Measurements from ENCODE around the gene DSN1. TPM values are rescaled to one million over a fixed set of nuclear protein-coding genes. Genes with fewer than 3 reads are reported as not detected.

Gene DSN1
- total RNA-seq, 1 experiment from 2014 or later: 27.9 TPM

GRCh38 chr20:36773107-36773596 lies 411 bp downstream of the DSN1 start:
- Histone ChIP-seq H3K4me2 (ENCODE audit: low read length) (peak overlapping the region; percentile 89), H3K79me2 (ENCODE audit: insufficient read depth, low read length) (peaks cover 20% of the 10 kb centered on the region), H3K9me2 (ENCODE audit: insufficient read depth) (no peaks in the 10 kb centered on the region), H3K9ac (ENCODE audit: low read length) (peak overlapping the region; percentile 95), H3K36me3 (ENCODE audit: control insufficient read depth in 1 of 2, insufficient read depth in 2 of 2, low read length in 2 of 2) (peaks cover 0 to 12% of the 10 kb centered on the region in 2 experiments; a peak in 2 of 4 replicates), H3K27ac (ENCODE audit: low read depth, low read length) (peak overlapping the region; percentile 86), H3K4me3 (replicated peaks in 1 of 2; ENCODE audit: low read depth in 1 of 2, low read length in 2 of 2) (peak overlapping the region; percentile 66 to 73), H4K20me1 (ENCODE audit: insufficient read depth) (no peaks in the 10 kb centered on the region), H3K27me3 (ENCODE audit: insufficient read depth, low read length) (no peaks in the 10 kb centered on the region), H3K9me3 (ENCODE audit: control insufficient read depth in 1 of 2, insufficient read depth in 1 of 2, low read depth in 1 of 2, low read length in 2 of 2) (no peaks in the 10 kb centered on the region), H3K4me1 (ENCODE audit: control insufficient read depth in 1 of 2, insufficient read depth in 2 of 2, low read length in 2 of 2) (peaks cover 9 to 22% of the 10 kb centered on the region in 2 experiments; a peak in 3 of 4 replicates), H2AFZ (ENCODE audit: low read depth, low read length, poor library complexity, severe bottlenecking) (no peak overlapping the region)
- intact Hi-C loops (cut with micrococcal nuclease): no loop called here
- TSS peak; percentile 66 for BruUV-seq (replicated peaks)
- TF ChIP-seq YY1 (IDR thresholded peaks at IDR 0.05; ENCODE audit: extremely low read depth, insufficient replicate concordance, low read depth, low read length): no peak
- TF ChIP-seq POLR2AphosphoS5 (IDR thresholded peaks at IDR 0.05; ENCODE audit: low read depth, low read length): no peak
- TF ChIP-seq ZFX (IDR thresholded peaks at IDR 0.05): peak; percentile 55; the same call in 1 of the 2 replicates
- no peak for DNase-seq (ENCODE audit: low read depth, low spot score)
- ChIA-PET POLR2A (interaction anchor here (0.6 to 1.0 kb wide), 4 partner anchors 14 to 304 kb away, joined by 3 read pairs; no protein-coding TSS in a partner anchor), RAD21 (ENCODE audit: low non-redundant PET in 1 of 2, low total read pairs in 2 of 2, uncharacterized antibody in 2 of 2, unreplicated experiment in 2 of 2) (no interaction called here), CTCF (interaction anchor here (0.6 to 2.5 kb wide), 15 partner anchors 9 to 167 kb away, joined by 3 to 10 read pairs (median 4); partner anchors contain the start of genes NDRG3 and RAB5IF)
- no peak; the same call in 1 of the 2 replicates for ATAC-seq

- H3K79me2 ChIP-seq (ENCODE audit: insufficient read depth, low read length): peaks cover 20% of the 10 kb centered on the region
- no peak overlapping the region for H2AFZ ChIP-seq (ENCODE audit: low read depth, low read length, poor library complexity, severe bottlenecking)
- no peaks in the 10 kb centered on the region for H3K9me2 ChIP-seq (ENCODE audit: insufficient read depth)
- TF ChIP-seq EGR1 (IDR thresholded peaks at IDR 0.05; ENCODE audit: low read depth): no peak
- no peak for TF ChIP-seq TCF7L2 (IDR thresholded peaks at IDR 0.05; ENCODE audit: borderline replicate concordance, extremely low read depth, insufficient read depth, insufficient read length)
- H3K4me2 ChIP-seq (ENCODE audit: low read length): no peak overlapping the region
- peaks cover 9 to 22% of the 10 kb centered on the region in 2 experiments; a peak in 3 of 4 replicates for H3K4me1 ChIP-seq (ENCODE audit: control insufficient read depth in 1 of 2, insufficient read depth in 2 of 2, low read length in 2 of 2)
- intact Hi-C loops (cut with micrococcal nuclease): no loop called here
- BruUV-seq (replicated peaks): no TSS peak
- no peak overlapping the region for H3K27ac ChIP-seq (ENCODE audit: low read depth, low read length)
- ATAC-seq (no peak), DNase-seq (ENCODE audit: low read depth, low spot score) (no peak)
- ChIA-PET CTCF (no interaction called here), POLR2A (no interaction called here), RAD21 (ENCODE audit: low non-redundant PET in 1 of 2, low total read pairs in 2 of 2, uncharacterized antibody in 2 of 2, unreplicated experiment in 2 of 2) (no interaction called here)
- no peak overlapping the region for H3K4me3 ChIP-seq (replicated peaks in 1 of 2; ENCODE audit: low read depth in 1 of 2, low read length in 2 of 2)
- H3K9me3 ChIP-seq (ENCODE audit: control insufficient read depth in 1 of 2, insufficient read depth in 1 of 2, low read depth in 1 of 2, low read length in 2 of 2): no peaks in the 10 kb centered on the region
- no peaks in the 10 kb centered on the region for H3K27me3 ChIP-seq (ENCODE audit: insufficient read depth, low read length)
- H3K36me3 ChIP-seq (ENCODE audit: control insufficient read depth in 1 of 2, insufficient read depth in 2 of 2, low read length in 2 of 2): peaks cover 2 to 19% of the 10 kb centered on the region in 2 experiments
- no peak overlapping the region for H3K9ac ChIP-seq (ENCODE audit: low read length)
- no peaks in the 10 kb centered on the region for H4K20me1 ChIP-seq (ENCODE audit: insufficient read depth)
These were observed 2.9 kb downstream of the DSN1 start for GRCh38 chr20:36770680-36771079.
